ENCODE measurements around the gene GRID1. TPM values are rescaled to one million over a fixed set of nuclear protein-coding genes. Genes with fewer than 3 reads are reported as not detected.

The GRID1 gene
- total RNA-seq, 2 donors from 2014 or later, result not detected

- DNase-seq (ENCODE audit: low spot score), result no peak
- Mint-ChIP-seq H3K36me3 (no peaks in the 10 kb centered on the region), H3K27ac (no peak overlapping the region)
These were observed 493.5 kb downstream of the GRID1 start for GRCh38 chr10:85873063-85873462.

DNA sequence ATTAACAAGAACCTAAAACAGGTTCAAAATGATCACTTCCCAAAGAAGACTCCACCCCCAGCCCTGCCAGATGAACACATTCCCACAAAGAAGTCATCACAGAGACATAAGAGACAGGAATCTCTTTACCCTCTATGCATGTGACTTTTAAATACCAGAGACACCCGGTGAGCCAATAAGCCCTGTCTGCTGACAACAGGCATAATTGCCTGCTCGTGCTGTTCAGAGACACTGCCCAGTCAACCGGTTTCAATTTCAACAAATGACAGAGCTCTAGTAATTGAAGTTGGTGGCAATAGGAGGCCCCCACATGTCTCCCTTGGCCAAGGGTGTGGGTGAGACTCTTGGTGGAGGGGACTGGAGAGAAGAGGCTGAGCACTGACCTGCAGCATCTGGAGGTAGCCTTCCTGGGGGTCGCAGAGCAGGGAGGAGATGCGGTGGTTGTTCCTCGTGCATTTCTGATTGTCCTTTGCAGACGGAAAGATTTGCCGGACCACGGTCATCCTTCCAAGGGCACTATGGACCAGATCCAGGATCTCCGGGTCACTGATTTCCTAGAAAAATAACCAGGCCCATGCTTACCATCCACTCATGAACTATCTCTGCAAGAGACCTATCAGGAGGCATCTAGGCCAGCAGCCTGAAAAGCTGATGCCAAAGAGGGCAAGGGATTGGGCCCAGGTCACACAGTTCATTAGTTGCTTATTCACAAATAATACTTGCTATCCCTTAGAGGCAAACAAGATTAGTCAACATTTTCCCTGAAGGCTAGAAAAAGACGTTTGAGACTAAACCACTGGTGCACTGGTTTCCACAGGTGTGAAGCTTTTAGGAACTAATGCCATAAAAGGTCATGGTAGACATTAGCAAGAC lies 497.7 kb downstream of the GRID1 start:
- Mint-ChIP-seq H3K4me1 (ENCODE audit: low read depth in 2 of 2) (no peaks in the 10 kb centered on the region), H3K27me3 (no peaks in the 10 kb centered on the region), H3K9me3 (no peaks in the 10 kb centered on the region), H3K4me3 (no peak overlapping the region), H3K36me3 (no peaks in the 10 kb centered on the region), H3K27ac (no peak overlapping the region)
- ATAC-seq (no peak), DNase-seq (ENCODE audit: low spot score) (no peak)

More at GRCh38 chr10:85873063-85873462, 493.5 kb downstream of the GRID1 start:
- Mint-ChIP-seq H3K4me3 (no peak overlapping the region), H3K4me1 (ENCODE audit: low read depth in 2 of 2) (no peaks in the 10 kb centered on the region), H3K9me3 (peaks cover 3% of the 10 kb centered on the region), H3K27me3 (peaks cover 0 to 6% of the 10 kb centered on the region in 2 donors)
- peak in 1 of 2 donors; percentile 55 for ATAC-seq

GRCh38 chr10:85864868-85865526 lies 501.6 kb downstream of the GRID1 start:
- Mint-ChIP-seq H3K4me3 (no peak overlapping the region), H3K9me3 (no peaks in the 10 kb centered on the region), H3K36me3 (no peaks in the 10 kb centered on the region), H3K4me1 (ENCODE audit: low read depth in 2 of 2) (no peaks in the 10 kb centered on the region), H3K27ac (no peak overlapping the region), H3K27me3 (no peaks in the 10 kb centered on the region)
- ATAC-seq (no peak), DNase-seq (ENCODE audit: low spot score) (no peak)

DNA sequence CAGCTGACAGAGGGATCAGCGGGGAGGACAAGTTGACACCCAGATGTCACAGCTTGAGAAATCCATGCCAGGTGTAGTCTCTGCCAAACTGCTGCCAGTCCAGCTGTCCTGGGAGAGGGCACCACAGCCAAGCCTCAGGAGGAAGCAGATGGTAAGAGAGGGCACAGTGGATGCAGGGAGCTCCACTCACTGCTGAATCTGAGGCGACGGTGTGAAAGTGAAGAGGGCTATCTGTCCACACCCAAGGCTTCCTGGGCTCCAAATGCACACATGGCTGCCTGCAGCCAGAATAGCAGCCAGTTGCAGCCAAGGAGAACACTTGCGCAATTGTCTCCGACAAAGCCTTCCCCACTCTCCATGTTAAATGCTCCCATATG lies 502.4 kb downstream of the GRID1 start:
- H3K9me3 Mint-ChIP-seq, result no peaks in the 10 kb centered on the region
- no peak overlapping the region for H3K4me3 Mint-ChIP-seq
- H3K27me3 Mint-ChIP-seq, result no peaks in the 10 kb centered on the region
- H3K4me1 Mint-ChIP-seq (ENCODE audit: low read depth in 2 of 2), result no peaks in the 10 kb centered on the region
- ATAC-seq (no peak), DNase-seq (ENCODE audit: low spot score) (no peak)
- H3K27ac Mint-ChIP-seq, result no peak overlapping the region
- H3K36me3 Mint-ChIP-seq, result no peaks in the 10 kb centered on the region

GRCh38 chr10:85863301-85864172 lies 503.1 kb downstream of the GRID1 start:
- ATAC-seq (peak in 1 of 2 donors; percentile 10), DNase-seq (ENCODE audit: low spot score) (no peak)
- Mint-ChIP-seq H3K4me3 (no peak overlapping the region), H3K27ac (no peak overlapping the region), H3K9me3 (no peaks in the 10 kb centered on the region), H3K4me1 (ENCODE audit: low read depth in 2 of 2) (no peaks in the 10 kb centered on the region), H3K27me3 (no peaks in the 10 kb centered on the region), H3K36me3 (no peaks in the 10 kb centered on the region)

DNA sequence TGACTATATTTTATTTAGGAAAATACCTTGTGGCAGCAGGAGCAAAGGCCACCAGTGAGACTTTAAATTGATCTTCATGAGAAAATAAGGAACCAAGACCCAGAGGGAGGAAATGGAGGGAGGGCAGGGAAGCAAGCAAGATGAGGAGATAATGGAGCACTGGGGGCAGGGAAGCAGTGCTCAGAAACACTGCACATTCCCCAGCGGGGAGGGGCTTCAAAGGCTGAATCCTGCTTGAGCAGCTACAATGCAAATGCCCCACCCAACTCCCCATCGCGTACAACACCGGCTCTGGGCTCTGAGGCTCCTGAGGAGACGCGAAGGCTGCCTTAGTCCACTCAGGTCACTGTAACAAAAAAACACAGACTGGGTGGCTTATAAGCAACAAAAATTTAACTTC lies 503.8 kb downstream of the GRID1 start:
- no peaks in the 10 kb centered on the region for H3K27me3 Mint-ChIP-seq
- H3K4me1 Mint-ChIP-seq (ENCODE audit: low read depth in 2 of 2), result no peaks in the 10 kb centered on the region
- no peaks in the 10 kb centered on the region for H3K36me3 Mint-ChIP-seq
- H3K9me3 Mint-ChIP-seq, result no peaks in the 10 kb centered on the region
- DNase-seq (ENCODE audit: low spot score) (no peak), ATAC-seq (no peak)
- H3K27ac Mint-ChIP-seq, result no peak overlapping the region
- H3K4me3 Mint-ChIP-seq, result no peak overlapping the region

- DNase-seq (ENCODE audit: low spot score) (no peak), ATAC-seq (no peak)
- Mint-ChIP-seq H3K4me3 (no peak overlapping the region), H3K27me3 (no peaks in the 10 kb centered on the region), H3K4me1 (ENCODE audit: low read depth in 2 of 2) (no peaks in the 10 kb centered on the region), H3K36me3 (no peaks in the 10 kb centered on the region), H3K27ac (no peak overlapping the region), H3K9me3 (no peaks in the 10 kb centered on the region)
These were observed 504.9 kb downstream of the GRID1 start for GRCh38 chr10:85861513-85862197.

GRCh38 chr10:85859859-85860258 lies 506.7 kb downstream of the GRID1 start:
- no peak overlapping the region for H3K4me3 Mint-ChIP-seq
- H3K27ac Mint-ChIP-seq, result no peak overlapping the region

DNA sequence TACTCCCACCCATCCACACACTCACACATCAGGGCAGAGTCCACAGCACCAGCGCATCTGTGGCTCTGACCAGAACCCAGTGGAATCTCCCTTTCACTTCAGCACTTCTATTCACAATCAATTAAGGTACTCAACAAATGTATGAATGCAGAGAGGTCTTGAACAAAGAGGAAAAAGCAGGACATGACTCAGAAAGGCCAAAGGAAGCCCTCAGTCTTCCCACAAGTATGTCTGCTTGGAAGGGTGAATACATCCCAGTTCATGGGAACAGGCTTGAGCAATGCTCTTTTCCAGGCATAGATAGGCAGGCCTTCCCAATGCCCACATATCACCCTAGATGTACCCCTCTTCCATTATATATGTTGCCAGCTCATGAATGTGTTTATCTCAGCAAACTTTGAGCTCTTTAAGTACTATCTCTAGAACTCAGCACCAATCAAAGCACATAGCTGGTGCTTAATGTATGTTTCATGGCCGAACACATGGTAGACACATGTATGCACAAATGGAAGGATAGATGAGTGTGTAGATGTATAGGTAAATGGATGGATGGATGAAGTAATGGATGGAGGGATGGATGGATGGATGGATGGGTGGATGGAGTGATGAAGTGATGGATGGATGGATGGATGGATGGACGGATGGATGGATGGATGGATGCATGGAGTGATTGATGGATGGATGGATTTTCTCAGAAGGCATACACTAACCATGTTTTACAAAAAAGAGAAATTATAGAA lies 507.6 kb downstream of the GRID1 start:
- Mint-ChIP-seq H3K4me1 (ENCODE audit: low read depth in 2 of 2) (no peaks in the 10 kb centered on the region), H3K27ac (no peak overlapping the region), H3K9me3 (no peaks in the 10 kb centered on the region), H3K4me3 (no peak overlapping the region), H3K36me3 (no peaks in the 10 kb centered on the region), H3K27me3 (no peaks in the 10 kb centered on the region)
- no peak for ATAC-seq
- no peak for DNase-seq (ENCODE audit: low spot score)

More at GRCh38 chr10:85859859-85860258, 506.7 kb downstream of the GRID1 start:
- no peaks in the 10 kb centered on the region for H3K27me3 Mint-ChIP-seq
- ATAC-seq, result no peak
- H3K4me1 Mint-ChIP-seq (ENCODE audit: low read depth in 2 of 2), result no peaks in the 10 kb centered on the region
- no peaks in the 10 kb centered on the region for H3K36me3 Mint-ChIP-seq
- no peaks in the 10 kb centered on the region for H3K9me3 Mint-ChIP-seq
- no peak for DNase-seq (ENCODE audit: low spot score)

DNA sequence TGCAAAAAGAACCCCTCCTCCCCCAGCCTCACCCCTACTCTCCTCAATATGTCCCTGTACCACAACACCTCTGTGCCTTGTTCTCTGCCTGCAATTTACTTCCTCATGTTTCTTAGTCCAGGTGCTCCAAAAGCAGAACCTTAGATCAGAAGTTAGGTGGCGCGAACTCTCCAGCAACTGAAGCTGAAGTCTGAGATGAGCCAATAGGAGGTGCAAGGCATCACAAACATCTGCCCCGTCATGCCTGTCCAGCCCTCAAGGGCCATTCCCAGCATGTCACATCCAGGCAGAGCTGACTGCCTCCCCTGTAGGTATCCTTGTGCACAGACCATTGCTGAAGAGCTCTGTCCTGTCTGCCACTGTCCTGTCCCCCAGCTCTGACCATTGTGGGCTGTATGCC lies 508.8 kb downstream of the GRID1 start:
- Mint-ChIP-seq H3K27ac (no peak overlapping the region), H3K4me3 (no peak overlapping the region), H3K27me3 (no peaks in the 10 kb centered on the region), H3K4me1 (ENCODE audit: low read depth in 2 of 2) (no peaks in the 10 kb centered on the region), H3K9me3 (no peaks in the 10 kb centered on the region), H3K36me3 (no peaks in the 10 kb centered on the region)
- no peak for DNase-seq (ENCODE audit: low spot score)
- no peak for ATAC-seq

DNA sequence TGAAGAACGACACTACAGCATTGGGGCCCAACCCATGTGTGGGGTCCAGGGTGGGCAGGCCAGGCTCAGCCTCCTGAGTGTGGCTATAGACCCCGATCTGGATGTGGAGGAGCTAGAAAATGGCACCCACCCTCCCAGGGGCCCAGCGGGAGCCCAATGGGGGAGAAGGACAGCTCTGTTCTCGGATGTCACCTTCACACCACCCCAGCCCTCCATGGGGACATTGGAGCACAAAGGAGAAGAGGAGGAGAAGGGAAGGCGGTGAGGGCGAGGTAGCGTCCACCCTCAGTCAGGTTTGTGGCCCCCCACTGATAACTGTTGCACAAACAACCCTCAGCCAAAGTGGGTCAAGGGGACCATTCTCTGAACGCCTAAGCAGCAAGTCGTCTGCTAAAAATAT lies 509.3 kb downstream of the GRID1 start:
- DNase-seq (ENCODE audit: low spot score), result no peak
- H3K36me3 Mint-ChIP-seq, result no peaks in the 10 kb centered on the region
- no peak overlapping the region for H3K27ac Mint-ChIP-seq
- no peaks in the 10 kb centered on the region for H3K9me3 Mint-ChIP-seq
- no peaks in the 10 kb centered on the region for H3K4me1 Mint-ChIP-seq (ENCODE audit: low read depth in 2 of 2)
- no peak overlapping the region for H3K4me3 Mint-ChIP-seq
- ATAC-seq, result no peak
- H3K27me3 Mint-ChIP-seq, result no peaks in the 10 kb centered on the region

DNA sequence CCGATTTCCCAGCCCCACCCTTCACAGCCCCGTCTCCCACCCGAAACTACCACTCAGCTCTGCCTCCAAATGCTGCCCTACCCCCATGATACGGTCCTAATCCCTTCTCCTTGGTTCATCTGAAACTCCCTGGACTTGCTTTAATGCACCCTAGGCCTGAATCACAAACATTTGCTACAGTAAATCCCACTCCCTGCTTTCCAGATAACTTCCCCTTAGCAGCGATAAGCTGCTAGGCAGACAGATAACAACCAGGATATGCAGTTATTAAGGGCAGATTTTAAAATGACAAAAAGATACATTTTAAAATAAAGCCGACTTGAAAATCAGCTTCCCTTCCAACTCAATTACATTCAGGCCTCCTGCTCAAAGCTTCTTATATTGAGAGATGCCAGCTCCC lies 514.7 kb downstream of the GRID1 start:
- Mint-ChIP-seq H3K9me3 (peaks cover 4% of the 10 kb centered on the region), H3K36me3 (no peaks in the 10 kb centered on the region), H3K4me3 (no peak overlapping the region), H3K27ac (no peak overlapping the region), H3K4me1 (ENCODE audit: low read depth in 2 of 2) (no peaks in the 10 kb centered on the region), H3K27me3 (no peaks in the 10 kb centered on the region)
- no peak for ATAC-seq
- no peak for DNase-seq (ENCODE audit: low spot score)

GRCh38 chr10:85851325-85851724 lies 515.3 kb downstream of the GRID1 start:
- H3K36me3 Mint-ChIP-seq, result no peaks in the 10 kb centered on the region
- H3K9me3 Mint-ChIP-seq, result peaks cover 4% of the 10 kb centered on the region
- no peak overlapping the region for H3K4me3 Mint-ChIP-seq
- DNase-seq (ENCODE audit: low spot score) (no peak), ATAC-seq (no peak)
- no peaks in the 10 kb centered on the region for H3K27me3 Mint-ChIP-seq
- no peak overlapping the region for H3K27ac Mint-ChIP-seq
- H3K4me1 Mint-ChIP-seq (ENCODE audit: low read depth in 2 of 2), result no peaks in the 10 kb centered on the region
